ENCODE data around the gene LY9.

DNA sequence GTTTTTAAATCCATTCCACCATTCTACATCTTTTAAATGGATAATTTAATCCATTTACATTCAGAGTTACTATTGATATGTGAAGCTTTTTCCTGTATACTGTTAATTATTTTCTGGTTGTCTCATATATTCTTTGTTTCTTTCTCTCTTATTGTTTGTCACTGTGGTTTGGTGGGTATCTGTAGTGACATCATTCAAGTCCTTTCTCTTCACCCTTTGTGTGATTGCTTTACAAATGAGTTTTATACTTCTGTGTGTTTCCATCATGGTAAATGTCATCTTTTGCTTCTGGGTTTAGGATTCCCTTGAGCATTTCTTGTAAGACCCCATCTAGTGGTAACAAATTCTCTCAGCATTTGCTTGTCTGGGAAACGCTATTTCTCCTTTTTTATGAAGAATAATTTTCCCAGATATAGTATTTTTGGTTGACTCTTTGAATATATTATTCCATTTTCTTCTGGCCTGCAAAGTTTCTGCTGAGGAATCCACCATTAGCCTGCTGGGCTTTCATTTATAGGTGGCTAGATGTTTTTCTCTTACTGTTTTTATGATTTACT lies 10.2 kb downstream of the LY9 start:
- TF ChIP-seq, protein P1, sequence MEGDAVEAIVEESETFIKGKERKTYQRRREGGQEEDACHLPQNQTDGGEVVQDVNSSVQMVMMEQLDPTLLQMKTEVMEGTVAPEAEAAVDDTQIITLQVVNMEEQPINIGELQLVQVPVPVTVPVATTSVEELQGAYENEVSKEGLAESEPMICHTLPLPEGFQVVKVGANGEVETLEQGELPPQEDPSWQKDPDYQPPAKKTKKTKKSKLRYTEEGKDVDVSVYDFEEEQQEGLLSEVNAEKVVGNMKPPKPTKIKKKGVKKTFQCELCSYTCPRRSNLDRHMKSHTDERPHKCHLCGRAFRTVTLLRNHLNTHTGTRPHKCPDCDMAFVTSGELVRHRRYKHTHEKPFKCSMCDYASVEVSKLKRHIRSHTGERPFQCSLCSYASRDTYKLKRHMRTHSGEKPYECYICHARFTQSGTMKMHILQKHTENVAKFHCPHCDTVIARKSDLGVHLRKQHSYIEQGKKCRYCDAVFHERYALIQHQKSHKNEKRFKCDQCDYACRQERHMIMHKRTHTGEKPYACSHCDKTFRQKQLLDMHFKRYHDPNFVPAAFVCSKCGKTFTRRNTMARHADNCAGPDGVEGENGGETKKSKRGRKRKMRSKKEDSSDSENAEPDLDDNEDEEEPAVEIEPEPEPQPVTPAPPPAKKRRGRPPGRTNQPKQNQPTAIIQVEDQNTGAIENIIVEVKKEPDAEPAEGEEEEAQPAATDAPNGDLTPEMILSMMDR (IDR thresholded peaks at IDR 0.05; ENCODE audit: low read depth, low read length) = no peak
- no peak for TF ChIP-seq POLR2A (IDR thresholded peaks at IDR 0.05; ENCODE audit: extremely low read depth, insufficient read length)
- TF ChIP-seq, protein P2, sequence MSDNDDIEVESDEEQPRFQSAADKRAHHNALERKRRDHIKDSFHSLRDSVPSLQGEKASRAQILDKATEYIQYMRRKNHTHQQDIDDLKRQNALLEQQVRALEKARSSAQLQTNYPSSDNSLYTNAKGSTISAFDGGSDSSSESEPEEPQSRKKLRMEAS (IDR thresholded peaks at IDR 0.05; ENCODE audit: low read depth, low read length) = no peak

Measured in NB4 (cell line).